Right hindlimb (tissue), 1 donor: ENCODE data around the gene CDHR2.
A peak's percentile ranks its signal among the peaks of the same experiment; 100 is the strongest.

Experiments
- DNase-seq: peaks from one replicate; pipeline ENCODE4 v3.0.0-alpha.2; 2018

The CDHR2 gene

GRCh38 chr5:176643491-176644219, 94.5 kb downstream of the CDHR2 start:
- peak; percentile 22 for DNase-seq

- DNase-seq = peak; percentile 17
Observed at GRCh38 chr5:176644294-176644693, 95.2 kb downstream of the CDHR2 start.

- DNase-seq = no peak
Observed at GRCh38 chr5:176644878-176645670, 95.9 kb downstream of the CDHR2 start.
